HL-60 (cell line): ENCODE data around the gene TNNC1.
A peak's percentile ranks its signal among the peaks of the same experiment; 100 is the strongest.

Experiments used
- DNase-seq, 2 experiments: peaks; one replicate each; pipeline ENCODE4 v3.0.0-alpha.2; 2010 to 2020; ENCODE audit warnings: low read depth in 1 of 2, low spot score in 1 of 2
- H3K27ac ChIP-seq: fragments of 250-450 bp; sonication (Bioruptor Pico); replicated peaks from 2 replicates; pipeline ENCODE4 v1.5.1; 2020; ENCODE audit warnings: mild to moderate bottlenecking, moderate library complexity
- H3K27me3 ChIP-seq: fragments of 250-450 bp; sonication (Bioruptor Pico); 2 replicates; pipeline ENCODE4 v1.5.1; 2021; ENCODE audit warnings: mild to moderate bottlenecking, moderate library complexity; ENCODE audit not compliant: insufficient read depth, poor library complexity, severe bottlenecking
- H3K4me3 ChIP-seq: replicated peaks from 2 replicates; pipeline ENCODE4 v1.5.1; 2011; ENCODE audit warnings: mild to moderate bottlenecking, control low read depth, low read length; ENCODE audit not compliant: insufficient read depth
- CTCF ChIP-seq: IDR thresholded peaks from one replicate; pipeline ENCODE4 v1.5.1; 2011; ENCODE audit warnings: low read length, control low read depth, inconsistent platforms; ENCODE audit not compliant: insufficient read depth
- GABPA ChIP-seq: IDR thresholded peaks from 2 replicates; pipeline ENCODE4 v1.6.1; 2012; ENCODE audit warnings: low read depth
- POLR2AphosphoS5 ChIP-seq: IDR thresholded peaks from 2 replicates; pipeline ENCODE4 v1.6.1; 2012; ENCODE audit warnings: low read depth
- REST ChIP-seq: IDR thresholded peaks from 2 replicates; pipeline ENCODE4 v1.6.1; 2012; ENCODE audit warnings: low read depth; ENCODE audit not compliant: insufficient replicate concordance
- SPI1 ChIP-seq: IDR thresholded peaks from 2 replicates; pipeline ENCODE4 v1.6.1; 2012; ENCODE audit warnings: low read depth, mild to moderate bottlenecking, borderline replicate concordance

TNNC1 gene

GRCh38 chr3:52405601-52406110 is 48.2 kb downstream of the TNNC1 start:
- TF ChIP-seq CTCF, result no peak
- TF ChIP-seq GABPA, result no peak
- no peak for TF ChIP-seq REST
- Histone ChIP-seq H3K27me3 (no peaks in the 10 kb centered on the region), H3K4me3 (no peak overlapping the region), H3K27ac (no peak overlapping the region)
- no peak for DNase-seq

- no peak for DNase-seq
- no peaks in the 10 kb centered on the region for H3K27me3 ChIP-seq
Observed at GRCh38 chr3:52405066-52405465, 48.8 kb downstream of the TNNC1 start.

GRCh38 chr3:52404391-52404790 is 49.5 kb downstream of the TNNC1 start:
- Histone ChIP-seq H3K4me3 (no peak overlapping the region), H3K27me3 (no peaks in the 10 kb centered on the region), H3K27ac (no peak overlapping the region)
- TF ChIP-seq SPI1 (no peak), REST (no peak), POLR2AphosphoS5 (no peak), CTCF (no peak), GABPA (no peak)
- DNase-seq, result no peak

More at GRCh38 chr3:52405066-52405465, 48.8 kb downstream of the TNNC1 start:
- no peak for TF ChIP-seq CTCF
- Histone ChIP-seq H3K4me3 (no peak overlapping the region), H3K27ac (no peak overlapping the region)

GRCh38 chr3:52403955-52404354 is 49.9 kb downstream of the TNNC1 start:
- TF ChIP-seq SPI1 (peak; percentile 66), GABPA (no peak), POLR2AphosphoS5 (peak; percentile 43; the same call in 1 of the 2 replicates)
- Histone ChIP-seq H3K4me3 (no peak overlapping the region), H3K27me3 (no peaks in the 10 kb centered on the region), H3K27ac (no peak overlapping the region)
- no peak for DNase-seq
